Measurements from ENCODE around the gene CCDC43.

GRCh38 chr17:44719444-44719843 lies 29.9 kb upstream of the CCDC43 start:
- TF ChIP-seq CTCF (optimal IDR thresholded peaks at IDR 0.05 in 1 of 3, IDR thresholded peaks at IDR 0.05 in 1 of 3, conservative IDR thresholded peaks at IDR 0.05 in 1 of 3; ENCODE audit: extremely low read depth in 1 of 3, insufficient read depth in 2 of 3, low read length in 3 of 3) (no peak), EZH2 (IDR thresholded peaks at IDR 0.05; ENCODE audit: low read length) (no peak)

Measured in keratinocyte (primary cell).